HG03097 (cell line): ENCODE data around the gene DDX42.
"Not testable (repeated sequence)": the region's sequence is repeated elsewhere in the genome, so short reads cannot be mapped to it uniquely, and the experiment has no call there.

Source experiments
- ATAC-seq: cut with Tn5 transposase; IDR thresholded peaks from one replicate; pipeline ENCODE4 v1.9.1; 2021; ENCODE audit not compliant: unreplicated experiment, low FRiP score

Gene DDX42

GRCh38 chr17:63866625-63867024 lies 92.7 kb downstream of the DDX42 start:
- not testable (repeated sequence) for ATAC-seq
